MG63 (cell line): ENCODE measurements around the gene ACTR3C. TPM values are rescaled to one million over a fixed set of nuclear protein-coding genes. Genes with fewer than 3 reads are reported as not detected.
A peak's percentile ranks its signal among the peaks of the same experiment; 100 is the strongest.
"Not testable (repeated sequence)": the region's sequence is repeated elsewhere in the genome, so short reads cannot be mapped to it uniquely, and the experiment has no call there.

Experiments used
- DNase-seq: peaks from one replicate; pipeline ENCODE4 v3.0.0-alpha.2; 2020
- H3K27me3 ChIP-seq: fragments of 250-450 bp; sonication (Bioruptor Pico); 2 replicates; pipeline ENCODE4 v1.5.1; 2020; ENCODE audit warnings: mild to moderate bottlenecking, moderate library complexity
- H3K36me3 ChIP-seq: fragments of 250-450 bp; sonication (Bioruptor Pico); 2 replicates; pipeline ENCODE4 v1.5.1; 2020; ENCODE audit warnings: mild to moderate bottlenecking, moderate library complexity
- H3K4me3 ChIP-seq: fragments of 250-450 bp; sonication (Bioruptor Pico); 2 replicates; pipeline ENCODE4 v1.5.1; 2020; ENCODE audit warnings: mild to moderate bottlenecking, moderate library complexity
- H3K9me3 ChIP-seq: fragments of 250-450 bp; sonication (Bioruptor Pico); 2 replicates; pipeline ENCODE4 v1.5.1; 2020; ENCODE audit warnings: mild to moderate bottlenecking, moderate library complexity
- total RNA-seq: library from RNA; depleted of rRNA; stranded (reverse); fragments of >200 nt; shearing (Covaris generic); gene quantifications from 2 replicates; pipeline ENCODE4 v1.2.3, GENCODE V29; 2014; ENCODE audit warnings: low replicate concordance

ACTR3C gene
- total RNA-seq, 1 experiment from 2014 or later: not detected

DNA sequence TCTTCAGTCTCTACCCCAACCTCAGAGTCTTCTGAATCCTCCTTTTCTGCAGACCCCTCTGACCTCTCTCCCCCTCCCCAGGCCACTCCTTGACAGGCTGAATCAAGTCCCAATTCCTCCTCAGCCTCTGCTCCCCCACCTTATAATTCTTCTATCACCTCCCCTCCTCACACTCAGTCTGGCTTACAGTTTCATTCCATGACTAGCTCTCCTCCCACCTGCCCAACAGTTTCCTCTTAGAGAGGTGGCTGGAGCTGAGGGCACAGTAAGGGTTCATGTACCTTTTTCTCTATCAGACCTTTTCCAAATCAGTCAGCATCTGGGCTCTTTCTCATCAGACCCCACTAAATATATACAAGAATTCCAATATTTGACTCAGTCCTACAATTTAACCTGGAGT lies 14.8 kb downstream of the ACTR3C start:
- no peaks in the 10 kb centered on the region for H3K9me3 ChIP-seq
- no peak for DNase-seq
- no peaks in the 10 kb centered on the region for H3K27me3 ChIP-seq
- no peaks in the 10 kb centered on the region for H3K36me3 ChIP-seq
- no peak overlapping the region for H3K4me3 ChIP-seq

DNA sequence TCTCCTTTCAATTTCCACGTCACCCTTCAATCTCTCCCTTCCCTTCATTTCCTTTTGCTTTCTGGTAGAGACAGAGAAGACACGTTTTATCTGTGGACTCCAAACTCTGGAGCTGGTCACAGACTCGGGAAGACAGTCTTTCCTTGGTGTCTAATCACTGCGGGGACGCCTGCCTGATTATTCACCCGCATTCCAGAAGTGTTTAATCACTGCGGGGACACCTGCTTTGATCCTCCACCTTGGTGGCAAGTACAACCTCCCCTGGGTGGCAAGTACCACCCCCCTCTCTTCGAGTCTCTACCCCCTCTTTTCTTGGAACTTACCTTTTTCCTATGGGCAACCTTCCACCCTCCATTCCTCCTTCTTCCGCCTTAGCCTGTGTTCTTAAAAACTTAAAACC lies 15.4 kb downstream of the ACTR3C start:
- Histone ChIP-seq H3K27me3 (no peaks in the 10 kb centered on the region), H3K36me3 (no peaks in the 10 kb centered on the region), H3K9me3 (no peaks in the 10 kb centered on the region), H3K4me3 (no peak overlapping the region)
- no peak for DNase-seq

DNA sequence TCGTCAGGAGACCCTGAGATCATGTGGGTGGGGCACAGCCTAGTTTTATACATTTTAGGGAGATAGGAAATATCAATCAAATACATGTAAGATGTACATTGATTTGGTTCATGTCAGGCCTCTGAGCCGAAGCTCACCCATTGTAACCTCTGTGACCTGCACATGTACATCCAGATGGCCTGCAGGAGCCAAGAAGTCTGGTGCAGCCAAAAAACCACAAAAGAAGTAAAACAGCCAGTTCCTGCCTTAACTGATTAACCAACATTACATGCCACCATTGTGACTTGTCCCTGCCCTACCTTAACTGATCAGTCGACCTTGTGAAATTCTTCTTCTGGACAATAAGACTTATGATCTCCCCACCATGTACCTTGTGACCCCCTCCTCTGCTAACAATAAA lies 16.2 kb downstream of the ACTR3C start:
- no peak overlapping the region for H3K4me3 ChIP-seq
- H3K9me3 ChIP-seq: no peaks in the 10 kb centered on the region
- DNase-seq: no peak
- no peaks in the 10 kb centered on the region for H3K27me3 ChIP-seq
- H3K36me3 ChIP-seq: no peaks in the 10 kb centered on the region

DNA sequence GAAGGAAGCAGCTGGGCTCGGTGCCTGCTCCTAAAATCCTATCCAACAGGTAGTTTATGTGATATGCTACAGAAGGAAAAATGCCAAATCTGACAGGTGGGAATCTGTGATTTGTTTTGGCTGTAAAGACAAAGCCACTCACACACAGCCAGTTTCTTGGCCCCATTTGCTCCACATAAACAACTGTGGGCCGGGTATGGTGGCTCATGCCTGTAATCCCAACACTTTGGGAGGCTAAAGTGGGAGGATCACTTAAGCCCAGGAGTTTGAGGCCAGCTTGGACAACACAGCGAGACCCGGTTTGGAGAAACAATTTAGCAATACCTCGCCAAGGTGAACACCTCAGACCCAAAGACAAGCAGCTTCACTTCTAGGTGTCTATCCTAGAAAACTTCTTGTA lies 17.0 kb downstream of the ACTR3C start:
- not testable (repeated sequence) for H3K36me3 ChIP-seq, DNase-seq, H3K4me3 ChIP-seq, H3K9me3 ChIP-seq, H3K27me3 ChIP-seq

DNA sequence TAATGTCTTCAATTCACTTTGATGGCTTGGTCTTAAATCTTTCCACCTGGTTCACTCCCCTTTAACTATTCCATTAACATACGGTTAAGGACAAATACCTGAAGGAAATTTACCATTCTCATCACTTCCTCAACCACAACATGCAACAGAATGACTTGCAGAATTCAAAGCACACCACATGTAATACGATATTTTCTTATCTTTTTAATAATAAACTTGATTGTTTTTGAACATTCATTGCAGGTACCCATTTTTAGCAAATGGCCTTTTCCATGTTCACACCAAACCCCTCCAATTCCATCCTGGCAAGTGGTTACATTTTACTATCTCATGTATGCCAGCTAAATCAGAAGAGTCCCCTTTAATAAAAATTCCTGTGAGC lies 17.5 kb downstream of the ACTR3C start:
- not testable (repeated sequence) for H3K4me3 ChIP-seq, H3K36me3 ChIP-seq, H3K9me3 ChIP-seq, H3K27me3 ChIP-seq, DNase-seq

DNA sequence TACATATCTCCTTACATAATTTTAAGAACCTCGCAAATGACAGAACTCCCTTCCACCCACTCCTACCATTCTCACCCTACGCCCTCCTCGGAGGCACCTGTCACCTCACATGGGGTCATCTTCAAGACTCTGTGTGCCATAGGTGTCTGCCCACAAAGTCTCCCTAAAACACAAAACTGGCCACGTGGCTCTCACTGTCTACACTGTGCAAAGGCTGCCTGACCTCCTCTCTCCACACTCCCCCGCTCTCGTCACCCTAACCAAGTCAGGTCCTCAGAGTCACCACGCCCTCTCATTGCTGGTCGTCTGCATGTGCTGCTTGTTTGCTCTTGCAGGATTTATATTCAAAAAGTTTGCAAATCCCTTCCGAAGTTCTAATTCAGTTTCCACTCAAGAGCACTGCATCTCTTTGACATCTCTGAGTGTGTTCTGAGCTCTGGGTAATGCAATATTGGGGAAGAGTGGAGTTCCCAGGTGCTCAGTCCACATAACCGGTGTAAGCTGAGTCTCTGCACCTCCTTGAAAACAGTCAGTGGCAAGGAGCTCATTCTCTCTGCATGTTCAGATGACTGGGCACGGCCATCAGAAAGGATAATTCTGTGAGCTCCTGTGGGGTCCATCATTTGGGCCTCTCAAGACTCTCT lies 18.0 kb downstream of the ACTR3C start:
- H3K4me3 ChIP-seq, H3K27me3 ChIP-seq, H3K36me3 ChIP-seq, DNase-seq, H3K9me3 ChIP-seq: not testable (repeated sequence)

DNA sequence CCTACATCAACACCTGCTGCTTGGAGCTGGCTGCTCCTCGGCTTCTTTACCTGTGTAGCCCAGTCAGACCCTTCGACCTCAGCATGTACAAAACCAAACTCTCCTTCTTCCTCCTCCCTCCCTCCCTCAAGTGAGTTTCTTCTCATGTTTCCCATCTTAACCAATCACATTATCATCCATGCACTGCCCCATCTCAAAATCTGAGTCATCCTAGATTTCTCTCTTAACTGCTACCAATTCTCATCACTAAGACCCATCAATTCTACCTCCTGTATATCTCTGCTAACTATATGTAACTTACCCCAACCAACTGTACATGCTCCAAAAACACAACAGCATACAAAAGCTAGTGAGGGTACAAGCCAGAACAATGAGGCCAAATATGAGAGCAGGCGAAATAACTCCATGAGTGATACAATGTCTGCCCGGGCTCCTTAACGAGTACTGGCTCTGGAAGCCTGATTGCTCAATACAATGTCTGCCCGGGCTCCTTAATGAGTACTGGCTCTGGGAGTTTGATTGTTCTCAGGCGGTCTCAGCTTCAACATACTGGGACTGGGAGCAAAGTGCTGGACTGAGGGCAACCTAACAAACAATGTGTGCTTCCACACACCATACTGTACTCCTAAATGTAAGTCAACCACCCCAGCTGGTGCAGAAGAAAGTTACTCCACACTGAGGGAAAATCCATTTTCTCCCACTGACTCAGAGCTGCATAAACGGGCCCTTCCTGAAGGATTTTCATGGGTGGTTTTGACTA lies 18.7 kb downstream of the ACTR3C start:
- not testable (repeated sequence) for H3K36me3 ChIP-seq, DNase-seq, H3K27me3 ChIP-seq, H3K9me3 ChIP-seq, H3K4me3 ChIP-seq

DNA sequence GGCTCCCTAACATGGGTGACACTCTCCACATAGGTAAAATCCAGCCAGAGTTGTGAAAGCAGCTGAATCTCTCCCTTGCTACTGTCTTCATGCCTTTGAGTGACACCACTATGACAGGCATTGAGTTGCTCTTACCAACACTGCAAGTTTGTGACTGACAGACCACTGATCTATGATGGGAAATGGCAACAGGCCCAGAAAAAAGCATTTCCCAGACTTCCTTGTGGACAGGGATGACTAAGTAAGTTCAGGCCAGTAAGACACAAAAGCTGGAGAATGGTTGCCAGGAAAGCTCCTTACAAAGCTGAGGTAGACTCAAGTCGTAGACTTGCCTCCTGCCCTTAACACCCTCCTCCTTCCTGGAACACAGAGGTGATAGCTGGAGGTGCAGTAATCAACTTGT lies 20.4 kb downstream of the ACTR3C start:
- H3K4me3 ChIP-seq, H3K9me3 ChIP-seq, H3K27me3 ChIP-seq, H3K36me3 ChIP-seq: not testable (repeated sequence)
- DNase-seq: peak; percentile 5

DNA sequence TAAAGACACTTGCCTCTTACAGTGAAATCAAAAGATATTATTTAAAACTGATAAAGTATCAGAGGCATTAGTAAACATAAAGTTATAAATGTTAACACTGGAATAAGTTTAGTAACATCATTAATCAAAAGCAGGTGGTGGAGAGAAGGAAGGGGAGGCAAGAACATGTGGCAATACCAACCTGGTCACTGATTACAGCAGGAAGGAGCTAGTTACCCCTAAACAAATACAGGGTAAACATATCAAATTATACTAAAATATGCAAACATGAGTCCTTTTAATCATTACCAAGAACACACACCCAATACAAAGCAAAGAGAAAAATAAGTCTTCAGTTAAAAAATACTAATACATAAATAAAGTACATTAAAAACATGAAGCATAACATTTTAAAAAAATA lies 25.4 kb downstream of the ACTR3C start:
- not testable (repeated sequence) for H3K4me3 ChIP-seq, H3K36me3 ChIP-seq, H3K9me3 ChIP-seq, H3K27me3 ChIP-seq, DNase-seq

DNA sequence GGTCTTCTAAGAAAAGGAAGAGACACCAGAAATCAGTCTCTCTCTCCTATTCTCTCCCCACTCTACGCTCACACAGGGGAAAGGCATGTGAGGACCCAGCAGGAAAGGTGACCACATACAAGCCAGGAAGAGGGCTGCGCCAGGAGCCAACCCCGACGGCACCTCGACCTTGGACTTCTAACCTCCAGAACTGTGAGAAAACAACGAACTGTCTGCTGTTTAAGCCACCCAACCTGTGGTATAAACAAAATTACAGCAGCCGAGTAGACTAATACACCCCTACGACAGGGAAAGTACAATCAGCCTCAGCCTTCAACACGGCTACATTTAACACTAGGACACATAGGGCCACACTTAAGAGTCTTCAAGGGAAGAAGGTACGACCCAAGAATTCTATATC lies 26.5 kb downstream of the ACTR3C start:
- H3K4me3 ChIP-seq, H3K27me3 ChIP-seq, DNase-seq, H3K36me3 ChIP-seq, H3K9me3 ChIP-seq: not testable (repeated sequence)

DNA sequence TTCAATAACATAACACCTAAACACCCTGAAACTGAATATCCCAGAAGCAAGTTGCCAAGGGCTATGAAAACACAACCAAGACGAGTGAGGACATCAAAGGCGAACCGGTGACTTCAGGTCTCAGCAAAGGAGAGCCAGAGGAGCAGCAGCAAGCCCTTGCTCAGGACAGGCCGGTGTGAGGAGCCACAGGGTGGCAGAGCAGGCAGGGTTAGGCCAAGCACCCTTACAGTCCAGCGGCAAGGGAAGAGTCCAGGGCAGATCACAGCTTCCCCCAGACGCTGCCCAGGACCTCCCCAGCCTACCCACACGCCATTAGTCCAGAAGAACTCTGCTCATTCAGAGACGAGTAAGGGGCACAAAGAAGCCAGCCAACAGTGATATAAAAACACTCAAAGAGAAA lies 27.7 kb downstream of the ACTR3C start:
- not testable (repeated sequence) for H3K4me3 ChIP-seq, H3K36me3 ChIP-seq, H3K27me3 ChIP-seq, DNase-seq, H3K9me3 ChIP-seq

DNA sequence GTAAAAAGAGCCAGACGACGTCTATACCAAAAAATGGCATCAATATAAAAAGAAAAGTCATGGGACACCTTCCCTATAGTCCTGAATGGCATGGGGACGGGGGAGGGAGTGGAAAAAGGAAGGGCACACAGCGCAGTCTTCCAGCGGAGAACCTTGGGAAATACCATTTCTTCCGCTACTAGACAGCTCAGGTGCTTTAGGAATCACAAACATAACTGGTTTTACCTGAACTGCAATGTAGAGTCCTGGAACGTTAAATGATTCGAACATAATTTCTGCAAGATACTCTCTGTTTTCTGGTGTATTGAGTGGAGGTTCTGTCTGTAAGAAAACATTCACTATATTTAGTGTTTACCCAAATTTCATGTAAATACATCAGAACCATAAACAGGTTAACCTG lies 28.3 kb downstream of the ACTR3C start:
- H3K27me3 ChIP-seq, DNase-seq, H3K4me3 ChIP-seq, H3K9me3 ChIP-seq, H3K36me3 ChIP-seq: not testable (repeated sequence)

DNA sequence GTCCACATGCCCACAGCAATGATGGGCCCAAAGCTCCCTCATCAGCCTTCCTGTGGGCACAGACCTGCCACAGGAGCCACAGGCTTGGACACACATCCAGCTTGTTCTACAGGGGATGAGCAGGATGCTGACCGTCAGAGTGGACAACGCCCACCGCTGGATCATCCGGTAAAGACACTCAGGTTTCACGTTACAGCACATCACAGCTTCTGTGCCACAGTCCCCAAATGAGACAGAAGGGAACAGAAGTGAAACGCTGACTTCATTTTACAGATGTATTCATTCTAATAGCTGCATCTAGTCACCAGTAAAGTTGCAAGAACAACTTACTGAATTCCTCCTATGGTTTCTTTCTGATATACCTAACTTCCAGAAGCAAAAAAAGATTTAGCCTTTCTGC lies 33.0 kb downstream of the ACTR3C start:
- H3K4me3 ChIP-seq, H3K9me3 ChIP-seq, H3K27me3 ChIP-seq, DNase-seq, H3K36me3 ChIP-seq: not testable (repeated sequence)

DNA sequence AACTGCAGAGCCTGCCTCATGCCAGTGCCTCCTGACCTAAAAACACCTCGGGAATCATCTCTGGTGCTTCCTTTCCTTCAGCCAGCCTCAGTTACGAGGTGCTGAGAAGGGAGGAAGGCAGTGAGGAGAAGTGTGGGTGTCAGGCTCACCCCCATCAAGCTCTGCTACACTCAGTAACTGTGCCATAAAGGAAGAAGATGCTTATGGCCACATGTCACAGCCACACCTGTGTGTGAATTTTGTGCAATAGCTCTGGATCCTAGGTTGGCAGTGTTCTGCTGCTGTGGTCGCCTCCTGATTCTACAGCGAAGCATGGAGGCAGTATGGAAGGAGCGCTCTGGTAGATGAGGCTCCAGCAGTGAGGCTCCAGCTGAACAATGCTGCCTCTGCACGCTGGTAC lies 34.5 kb downstream of the ACTR3C start:
- H3K9me3 ChIP-seq, H3K27me3 ChIP-seq, H3K4me3 ChIP-seq, DNase-seq, H3K36me3 ChIP-seq: not testable (repeated sequence)

DNA sequence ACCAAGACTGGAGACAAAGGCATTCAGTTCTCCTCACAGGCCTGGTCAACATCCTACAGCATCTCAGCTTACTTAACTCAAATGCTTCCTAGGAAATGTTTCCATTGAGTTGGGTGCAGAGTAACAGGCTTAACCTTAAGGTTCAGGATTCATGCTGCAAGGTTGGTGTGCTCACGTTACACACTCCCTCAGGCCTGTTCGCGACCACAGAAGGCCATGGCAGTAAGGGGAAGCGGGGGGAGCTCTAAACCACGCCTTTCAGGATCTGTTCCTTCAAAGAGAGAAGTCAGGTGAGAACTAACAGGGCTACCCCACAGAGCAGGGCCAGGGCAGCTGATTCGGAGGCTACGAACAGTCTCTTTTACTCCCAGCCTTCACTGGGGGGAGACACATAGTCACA lies 35.5 kb downstream of the ACTR3C start:
- H3K4me3 ChIP-seq, H3K27me3 ChIP-seq, H3K9me3 ChIP-seq, DNase-seq, H3K36me3 ChIP-seq: not testable (repeated sequence)

DNA sequence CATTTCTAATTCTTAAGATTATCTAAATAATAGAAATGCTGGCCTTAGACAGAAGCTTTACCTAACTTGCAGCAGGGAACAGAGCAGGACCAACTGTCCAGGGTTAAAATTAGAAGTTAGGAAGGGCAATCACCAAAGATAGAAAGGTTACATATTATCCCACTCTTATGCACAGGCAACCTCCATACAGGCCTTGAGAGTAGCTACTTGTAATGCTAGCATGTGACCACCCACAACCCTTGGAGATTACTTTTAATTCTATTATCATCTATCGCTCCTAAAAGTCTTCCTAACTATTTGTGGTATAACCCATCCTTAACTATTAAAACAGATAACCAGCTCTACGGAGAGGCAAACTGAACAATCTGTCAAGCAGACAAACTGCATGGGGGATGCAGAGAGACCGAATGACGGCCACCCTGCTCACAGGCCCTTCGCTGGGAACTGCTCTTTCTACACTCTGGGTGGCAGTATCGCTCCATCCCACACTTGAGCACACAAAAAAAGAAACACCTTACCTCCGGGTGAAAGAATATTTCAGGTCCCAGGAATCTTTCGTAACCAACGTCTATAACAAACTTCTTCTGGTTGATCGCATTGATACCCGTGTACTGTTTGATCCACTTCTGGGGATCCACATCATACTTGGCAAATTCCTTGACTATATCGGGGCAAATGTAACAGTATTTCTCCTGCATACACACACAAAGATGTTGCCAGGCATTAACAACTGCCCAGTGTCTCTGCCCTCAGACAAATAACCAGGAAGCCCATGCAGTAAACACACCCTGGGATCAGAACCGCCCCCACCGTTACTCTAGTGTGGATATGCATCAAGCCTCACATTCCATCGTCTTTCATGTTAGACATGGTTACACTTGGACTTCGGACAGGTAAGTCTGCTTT lies 37.2 kb downstream of the ACTR3C start:
- not testable (repeated sequence) for DNase-seq, H3K36me3 ChIP-seq, H3K9me3 ChIP-seq, H3K4me3 ChIP-seq, H3K27me3 ChIP-seq

DNA sequence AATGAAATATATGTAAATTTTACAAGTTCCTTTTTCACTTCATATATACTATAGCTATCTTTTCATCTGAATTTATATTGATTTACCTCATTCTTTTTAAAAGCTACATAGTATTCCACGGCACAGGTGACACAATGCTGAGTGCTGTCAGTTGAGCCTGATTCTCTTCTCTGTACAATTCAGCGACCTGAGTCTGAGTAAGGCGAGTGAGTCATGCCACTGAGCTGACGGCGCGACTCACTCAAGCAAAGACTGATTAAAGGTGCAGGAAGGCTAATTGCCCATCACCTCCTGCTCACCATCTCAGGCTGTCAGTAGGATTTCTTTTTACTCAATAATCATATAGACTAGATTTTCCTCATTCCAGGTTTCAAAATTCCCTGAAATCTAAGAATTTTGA lies 39.7 kb downstream of the ACTR3C start:
- H3K27me3 ChIP-seq, DNase-seq, H3K9me3 ChIP-seq, H3K4me3 ChIP-seq, H3K36me3 ChIP-seq: not testable (repeated sequence)

DNA sequence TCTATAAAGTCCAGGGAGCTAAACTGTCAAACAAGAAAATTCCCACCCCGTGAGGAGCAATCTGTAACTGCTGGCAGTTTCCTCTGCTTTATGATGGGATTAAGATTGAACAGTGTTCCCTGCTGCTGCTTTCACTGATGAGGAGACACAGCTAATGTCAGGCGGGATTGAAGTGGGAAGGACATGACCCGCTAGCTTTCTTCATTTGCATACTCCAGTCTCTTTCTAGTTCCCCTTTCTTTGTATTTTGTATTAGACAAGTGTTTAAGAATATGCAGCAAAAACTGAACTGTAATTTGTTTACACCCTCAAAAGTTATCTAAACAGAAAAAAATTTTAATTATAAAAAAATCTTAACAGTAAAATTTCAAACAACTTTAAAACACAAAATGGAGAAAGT lies 40.2 kb downstream of the ACTR3C start:
- H3K27me3 ChIP-seq, H3K9me3 ChIP-seq, H3K36me3 ChIP-seq, DNase-seq, H3K4me3 ChIP-seq: not testable (repeated sequence)
